Measurements from ENCODE around the gene MACROD1.
"Not testable (repeated sequence)": the region's sequence is repeated elsewhere in the genome, so short reads cannot be mapped to it uniquely, and the experiment has no call there.

MACROD1 gene

GRCh38 chr11:64056213-64056785 is 109.6 kb downstream of the MACROD1 start:
- no peak for DNase-seq (ENCODE audit: low read depth)

GRCh38 chr11:64055077-64055476 is 110.8 kb downstream of the MACROD1 start:
- no peak for DNase-seq (ENCODE audit: low read depth)

- DNase-seq (ENCODE audit: low read depth), result no peak
Observed at GRCh38 chr11:64053699-64054098, 112.2 kb downstream of the MACROD1 start.

- no peak for DNase-seq (ENCODE audit: low read depth)
Observed at GRCh38 chr11:64052938-64053622, 112.8 kb downstream of the MACROD1 start.

- DNase-seq (ENCODE audit: low read depth), result no peak
Observed at GRCh38 chr11:64052436-64052835, 113.5 kb downstream of the MACROD1 start.

- DNase-seq (ENCODE audit: low read depth), result no peak
Observed at GRCh38 chr11:64051297-64051696, 114.6 kb downstream of the MACROD1 start.

- DNase-seq (ENCODE audit: low read depth), result no peak
Observed at GRCh38 chr11:64049509-64049908, 116.4 kb downstream of the MACROD1 start.

- no peak for DNase-seq (ENCODE audit: low read depth)
Observed at GRCh38 chr11:64048042-64048854, 117.7 kb downstream of the MACROD1 start.

GRCh38 chr11:64047373-64047772 is 118.5 kb downstream of the MACROD1 start:
- DNase-seq (ENCODE audit: low read depth), result not testable (repeated sequence)

- DNase-seq (ENCODE audit: low read depth), result no peak
Observed at GRCh38 chr11:64045700-64046099, 120.2 kb downstream of the MACROD1 start.

- DNase-seq (ENCODE audit: low read depth), result no peak
Observed at GRCh38 chr11:64044730-64045393, 121.1 kb downstream of the MACROD1 start.

GRCh38 chr11:64043545-64043944 is 122.4 kb downstream of the MACROD1 start:
- DNase-seq (ENCODE audit: low read depth), result no peak

- no peak for DNase-seq (ENCODE audit: low read depth)
Observed at GRCh38 chr11:64042301-64042700, 123.6 kb downstream of the MACROD1 start.

GRCh38 chr11:64041846-64042245 is 124.1 kb downstream of the MACROD1 start:
- no peak for DNase-seq (ENCODE audit: low read depth)

GRCh38 chr11:64040684-64041322 is 125.1 kb downstream of the MACROD1 start:
- no peak for DNase-seq (ENCODE audit: low read depth)

- DNase-seq (ENCODE audit: low read depth), result no peak
Observed at GRCh38 chr11:64039012-64039665, 126.8 kb downstream of the MACROD1 start.

GRCh38 chr11:64038500-64038899 is 127.4 kb downstream of the MACROD1 start:
- DNase-seq (ENCODE audit: low read depth), result no peak

- DNase-seq (ENCODE audit: low read depth), result no peak
Observed at GRCh38 chr11:64037027-64037634, 128.8 kb downstream of the MACROD1 start.

- DNase-seq (ENCODE audit: low read depth), result no peak
Observed at GRCh38 chr11:64036087-64037026, 129.6 kb downstream of the MACROD1 start.

GRCh38 chr11:64035576-64035975 is 130.3 kb downstream of the MACROD1 start, which contains the start of gene FLRT1:
TSS of gene FLRT1 (plus strand) at chr11:64035931. CDS start at chr11:64116268, 80,337 bp downstream.
- no peak for DNase-seq (ENCODE audit: low read depth)
